ENCODE data around the gene NUP85.
"Not testable (repeated sequence)": the region's sequence is repeated elsewhere in the genome, so short reads cannot be mapped to it uniquely, and the experiment has no call there.

Gene NUP85

DNA sequence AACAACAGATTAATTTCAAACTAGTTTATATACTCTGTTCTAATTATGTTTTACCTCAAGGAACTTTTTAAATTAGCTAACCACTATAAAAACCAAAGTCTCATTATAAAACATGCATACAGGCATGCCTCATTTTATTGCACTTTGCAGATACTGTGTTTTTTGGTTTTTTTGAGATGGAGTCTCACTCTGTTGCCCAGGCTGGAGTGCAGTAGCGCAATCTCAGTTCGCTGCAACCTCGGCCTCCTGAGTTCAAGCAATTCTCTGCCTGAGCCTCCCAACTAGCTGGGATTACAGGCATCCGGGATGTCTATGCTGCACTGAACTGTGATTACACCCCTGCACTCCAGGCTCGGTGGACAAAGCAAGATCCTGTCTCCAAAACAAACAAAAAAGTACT, 42.4 kb upstream of the NUP85 start:
- TF ChIP-seq OSR1 (CRISPR knock-in tag; IDR thresholded peaks at IDR 0.05): no peak
- TF ChIP-seq, protein P1, sequence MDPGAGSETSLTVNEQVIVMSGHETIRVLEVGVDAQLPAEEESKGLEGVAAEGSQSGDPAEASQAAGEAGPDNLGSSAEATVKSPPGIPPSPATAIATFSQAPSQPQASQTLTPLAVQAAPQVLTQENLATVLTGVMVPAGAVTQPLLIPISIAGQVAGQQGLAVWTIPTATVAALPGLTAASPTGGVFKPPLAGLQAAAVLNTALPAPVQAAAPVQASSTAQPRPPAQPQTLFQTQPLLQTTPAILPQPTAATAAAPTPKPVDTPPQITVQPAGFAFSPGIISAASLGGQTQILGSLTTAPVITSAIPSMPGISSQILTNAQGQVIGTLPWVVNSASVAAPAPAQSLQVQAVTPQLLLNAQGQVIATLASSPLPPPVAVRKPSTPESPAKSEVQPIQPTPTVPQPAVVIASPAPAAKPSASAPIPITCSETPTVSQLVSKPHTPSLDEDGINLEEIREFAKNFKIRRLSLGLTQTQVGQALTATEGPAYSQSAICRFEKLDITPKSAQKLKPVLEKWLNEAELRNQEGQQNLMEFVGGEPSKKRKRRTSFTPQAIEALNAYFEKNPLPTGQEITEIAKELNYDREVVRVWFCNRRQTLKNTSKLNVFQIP (CRISPR knock-in tag; IDR thresholded peaks at IDR 0.05; ENCODE audit: borderline replicate concordance, low read depth): no peak
- no peak for TF ChIP-seq TCF4 (CRISPR knock-in tag; IDR thresholded peaks at IDR 0.05; ENCODE audit: borderline replicate concordance)
- no peak for TF ChIP-seq SNAI2 (CRISPR knock-in tag; IDR thresholded peaks at IDR 0.05)
- TF ChIP-seq ZNF565 (CRISPR knock-in tag; conservative IDR thresholded peaks at IDR 0.05; ENCODE audit: low read depth): no peak
- TF ChIP-seq TOX (CRISPR knock-in tag; IDR thresholded peaks at IDR 0.05; ENCODE audit: borderline replicate concordance): no peak
- TF ChIP-seq ZFP3 (CRISPR knock-in tag; IDR thresholded peaks at IDR 0.05): no peak
- no peak for TF ChIP-seq ZC3H10 (CRISPR knock-in tag; IDR thresholded peaks at IDR 0.05)
- no peak for TF ChIP-seq ZFP30 (CRISPR knock-in tag; IDR thresholded peaks at IDR 0.05)
- TF ChIP-seq CSDC2 (CRISPR knock-in tag; IDR thresholded peaks at IDR 0.05): no peak
- no peak for TF ChIP-seq PPARA (CRISPR knock-in tag; IDR thresholded peaks at IDR 0.05; ENCODE audit: borderline replicate concordance)
- TF ChIP-seq, protein P2, sequence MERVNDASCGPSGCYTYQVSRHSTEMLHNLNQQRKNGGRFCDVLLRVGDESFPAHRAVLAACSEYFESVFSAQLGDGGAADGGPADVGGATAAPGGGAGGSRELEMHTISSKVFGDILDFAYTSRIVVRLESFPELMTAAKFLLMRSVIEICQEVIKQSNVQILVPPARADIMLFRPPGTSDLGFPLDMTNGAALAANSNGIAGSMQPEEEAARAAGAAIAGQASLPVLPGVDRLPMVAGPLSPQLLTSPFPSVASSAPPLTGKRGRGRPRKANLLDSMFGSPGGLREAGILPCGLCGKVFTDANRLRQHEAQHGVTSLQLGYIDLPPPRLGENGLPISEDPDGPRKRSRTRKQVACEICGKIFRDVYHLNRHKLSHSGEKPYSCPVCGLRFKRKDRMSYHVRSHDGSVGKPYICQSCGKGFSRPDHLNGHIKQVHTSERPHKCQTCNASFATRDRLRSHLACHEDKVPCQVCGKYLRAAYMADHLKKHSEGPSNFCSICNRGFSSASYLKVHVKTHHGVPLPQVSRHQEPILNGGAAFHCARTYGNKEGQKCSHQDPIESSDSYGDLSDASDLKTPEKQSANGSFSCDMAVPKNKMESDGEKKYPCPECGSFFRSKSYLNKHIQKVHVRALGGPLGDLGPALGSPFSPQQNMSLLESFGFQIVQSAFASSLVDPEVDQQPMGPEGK (CRISPR knock-in tag; IDR thresholded peaks at IDR 0.05; ENCODE audit: borderline replicate concordance): no peak
- no peak for TF ChIP-seq ZNF70 (CRISPR knock-in tag; IDR thresholded peaks at IDR 0.05)
- no peak for TF ChIP-seq GLIS3 (CRISPR knock-in tag; IDR thresholded peaks at IDR 0.05)
- no peak for ATAC-seq

DNA sequence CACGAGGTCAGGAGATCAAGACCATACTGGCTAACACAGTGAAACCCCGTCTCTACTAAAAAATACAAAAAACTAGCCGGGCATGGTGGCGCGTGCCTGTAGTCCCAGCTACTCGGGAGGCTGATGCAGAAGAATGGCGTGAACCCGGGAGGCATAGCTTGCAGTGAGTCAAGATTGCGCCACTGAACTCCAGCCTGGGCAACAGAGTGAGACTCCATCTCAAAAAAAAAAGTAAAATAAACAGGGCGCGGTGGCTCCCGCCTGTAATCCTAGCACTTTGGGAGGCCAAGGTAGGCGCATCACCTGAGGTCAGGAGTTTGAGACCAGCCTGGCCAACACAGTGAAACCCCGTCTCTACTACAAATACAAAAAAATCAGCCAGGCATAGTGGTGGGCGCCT, 40.9 kb upstream of the NUP85 start:
- not testable (repeated sequence) for ATAC-seq

DNA sequence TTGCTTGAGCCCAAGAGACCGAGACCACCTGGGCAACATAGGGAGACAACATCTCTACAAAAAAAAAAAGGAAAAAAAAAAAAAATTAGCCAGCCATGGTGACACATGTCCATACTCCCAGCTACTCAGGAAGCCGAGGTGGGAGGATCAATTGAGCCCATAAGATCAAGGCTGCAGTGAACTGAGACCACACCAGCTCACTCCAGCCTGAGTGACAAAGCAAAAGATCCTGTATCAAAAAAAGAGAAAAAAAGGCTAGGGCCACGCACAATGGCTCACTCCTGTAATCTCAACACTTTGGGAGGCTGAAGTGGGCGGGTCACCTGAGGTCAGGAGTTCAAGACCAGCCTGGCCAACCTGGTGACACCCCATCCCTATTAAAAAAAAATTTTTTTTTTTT, 36.5 kb upstream of the NUP85 start:
- ATAC-seq: no peak
- TF ChIP-seq ARNTL (CRISPR knock-in tag; IDR thresholded peaks at IDR 0.05; ENCODE audit: borderline replicate concordance, low read depth) (no peak), PPARA (CRISPR knock-in tag; IDR thresholded peaks at IDR 0.05; ENCODE audit: borderline replicate concordance) (no peak), GLIS3 (CRISPR knock-in tag; IDR thresholded peaks at IDR 0.05) (no peak), BACH2 (CRISPR knock-in tag; IDR thresholded peaks at IDR 0.05; ENCODE audit: borderline replicate concordance) (no peak), ZNF70 (CRISPR knock-in tag; IDR thresholded peaks at IDR 0.05) (no peak), ZNF565 (CRISPR knock-in tag; conservative IDR thresholded peaks at IDR 0.05; ENCODE audit: low read depth) (no peak), ZFP3 (CRISPR knock-in tag; IDR thresholded peaks at IDR 0.05) (no peak), TCF4 (CRISPR knock-in tag; IDR thresholded peaks at IDR 0.05; ENCODE audit: borderline replicate concordance) (no peak)
- TF ChIP-seq, protein P3, sequence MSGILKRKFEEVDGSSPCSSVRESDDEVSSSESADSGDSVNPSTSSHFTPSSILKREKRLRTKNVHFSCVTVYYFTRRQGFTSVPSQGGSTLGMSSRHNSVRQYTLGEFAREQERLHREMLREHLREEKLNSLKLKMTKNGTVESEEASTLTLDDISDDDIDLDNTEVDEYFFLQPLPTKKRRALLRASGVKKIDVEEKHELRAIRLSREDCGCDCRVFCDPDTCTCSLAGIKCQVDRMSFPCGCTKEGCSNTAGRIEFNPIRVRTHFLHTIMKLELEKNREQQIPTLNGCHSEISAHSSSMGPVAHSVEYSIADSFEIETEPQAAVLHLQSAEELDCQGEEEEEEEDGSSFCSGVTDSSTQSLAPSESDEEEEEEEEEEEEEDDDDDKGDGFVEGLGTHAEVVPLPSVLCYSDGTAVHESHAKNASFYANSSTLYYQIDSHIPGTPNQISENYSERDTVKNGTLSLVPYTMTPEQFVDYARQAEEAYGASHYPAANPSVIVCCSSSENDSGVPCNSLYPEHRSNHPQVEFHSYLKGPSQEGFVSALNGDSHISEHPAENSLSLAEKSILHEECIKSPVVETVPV (CRISPR knock-in tag; IDR thresholded peaks at IDR 0.05): no peak
- TF ChIP-seq, protein P4, sequence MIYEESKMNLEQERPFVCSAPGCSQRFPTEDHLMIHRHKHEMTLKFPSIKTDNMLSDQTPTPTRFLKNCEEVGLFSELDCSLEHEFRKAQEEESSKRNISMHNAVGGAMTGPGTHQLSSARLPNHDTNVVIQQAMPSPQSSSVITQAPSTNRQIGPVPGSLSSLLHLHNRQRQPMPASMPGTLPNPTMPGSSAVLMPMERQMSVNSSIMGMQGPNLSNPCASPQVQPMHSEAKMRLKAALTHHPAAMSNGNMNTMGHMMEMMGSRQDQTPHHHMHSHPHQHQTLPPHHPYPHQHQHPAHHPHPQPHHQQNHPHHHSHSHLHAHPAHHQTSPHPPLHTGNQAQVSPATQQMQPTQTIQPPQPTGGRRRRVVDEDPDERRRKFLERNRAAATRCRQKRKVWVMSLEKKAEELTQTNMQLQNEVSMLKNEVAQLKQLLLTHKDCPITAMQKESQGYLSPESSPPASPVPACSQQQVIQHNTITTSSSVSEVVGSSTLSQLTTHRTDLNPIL (CRISPR knock-in tag; IDR thresholded peaks at IDR 0.05; ENCODE audit: low read depth): no peak

DNA sequence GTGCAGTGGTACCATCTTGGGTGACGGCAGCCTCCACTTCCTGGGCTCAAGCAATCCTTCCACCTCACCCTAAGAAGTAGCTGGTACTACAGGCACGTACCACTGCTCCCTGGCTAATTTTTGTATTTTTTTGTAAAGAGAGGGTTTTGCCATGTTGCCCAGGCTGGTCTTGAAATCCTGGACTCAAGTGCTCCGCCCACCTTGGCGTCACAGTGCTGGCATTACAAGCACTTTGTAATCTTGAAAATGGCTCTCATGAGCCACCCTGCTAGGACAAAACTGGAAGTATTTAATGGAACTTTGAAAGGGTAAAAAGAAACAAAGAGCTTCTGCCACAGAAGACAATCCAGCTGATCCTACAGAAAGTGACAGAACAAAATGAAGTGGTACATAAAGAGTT, 32.0 kb upstream of the NUP85 start:
- ATAC-seq: no peak
- TF ChIP-seq, protein P5, sequence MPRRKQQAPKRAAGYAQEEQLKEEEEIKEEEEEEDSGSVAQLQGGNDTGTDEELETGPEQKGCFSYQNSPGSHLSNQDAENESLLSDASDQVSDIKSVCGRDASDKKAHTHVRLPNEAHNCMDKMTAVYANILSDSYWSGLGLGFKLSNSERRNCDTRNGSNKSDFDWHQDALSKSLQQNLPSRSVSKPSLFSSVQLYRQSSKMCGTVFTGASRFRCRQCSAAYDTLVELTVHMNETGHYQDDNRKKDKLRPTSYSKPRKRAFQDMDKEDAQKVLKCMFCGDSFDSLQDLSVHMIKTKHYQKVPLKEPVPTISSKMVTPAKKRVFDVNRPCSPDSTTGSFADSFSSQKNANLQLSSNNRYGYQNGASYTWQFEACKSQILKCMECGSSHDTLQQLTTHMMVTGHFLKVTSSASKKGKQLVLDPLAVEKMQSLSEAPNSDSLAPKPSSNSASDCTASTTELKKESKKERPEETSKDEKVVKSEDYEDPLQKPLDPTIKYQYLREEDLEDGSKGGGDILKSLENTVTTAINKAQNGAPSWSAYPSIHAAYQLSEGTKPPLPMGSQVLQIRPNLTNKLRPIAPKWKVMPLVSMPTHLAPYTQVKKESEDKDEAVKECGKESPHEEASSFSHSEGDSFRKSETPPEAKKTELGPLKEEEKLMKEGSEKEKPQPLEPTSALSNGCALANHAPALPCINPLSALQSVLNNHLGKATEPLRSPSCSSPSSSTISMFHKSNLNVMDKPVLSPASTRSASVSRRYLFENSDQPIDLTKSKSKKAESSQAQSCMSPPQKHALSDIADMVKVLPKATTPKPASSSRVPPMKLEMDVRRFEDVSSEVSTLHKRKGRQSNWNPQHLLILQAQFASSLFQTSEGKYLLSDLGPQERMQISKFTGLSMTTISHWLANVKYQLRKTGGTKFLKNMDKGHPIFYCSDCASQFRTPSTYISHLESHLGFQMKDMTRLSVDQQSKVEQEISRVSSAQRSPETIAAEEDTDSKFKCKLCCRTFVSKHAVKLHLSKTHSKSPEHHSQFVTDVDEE (CRISPR knock-in tag; IDR thresholded peaks at IDR 0.05): no peak
- TF ChIP-seq, protein P1 (CRISPR knock-in tag; IDR thresholded peaks at IDR 0.05; ENCODE audit: borderline replicate concordance, low read depth): no peak
- TF ChIP-seq GLIS3 (CRISPR knock-in tag; IDR thresholded peaks at IDR 0.05): no peak
- no peak for TF ChIP-seq PPARA (CRISPR knock-in tag; IDR thresholded peaks at IDR 0.05; ENCODE audit: borderline replicate concordance)
- TF ChIP-seq ZFP3 (CRISPR knock-in tag; IDR thresholded peaks at IDR 0.05): no peak
- no peak for TF ChIP-seq CSDC2 (CRISPR knock-in tag; IDR thresholded peaks at IDR 0.05)
- no peak for TF ChIP-seq ZC3H10 (CRISPR knock-in tag; IDR thresholded peaks at IDR 0.05)
- TF ChIP-seq ZNF8 (CRISPR knock-in tag; IDR thresholded peaks at IDR 0.05): no peak
- no peak for TF ChIP-seq ISL1 (CRISPR knock-in tag; IDR thresholded peaks at IDR 0.05)
- TF ChIP-seq, protein P4 (CRISPR knock-in tag; IDR thresholded peaks at IDR 0.05; ENCODE audit: low read depth): no peak
- no peak for TF ChIP-seq ARNTL (CRISPR knock-in tag; IDR thresholded peaks at IDR 0.05; ENCODE audit: borderline replicate concordance, low read depth)
- TF ChIP-seq, protein P2 (CRISPR knock-in tag; IDR thresholded peaks at IDR 0.05; ENCODE audit: borderline replicate concordance): no peak
